A549 (cell line): Measurements from ENCODE around the gene NAV3. TPM values are rescaled to one million over a fixed set of nuclear protein-coding genes. Genes with fewer than 3 reads are reported as not detected.

ENCODE experiments used
- ATAC-seq, 2 experiments: fragments of 200-7000 bp in 1 of 2; fragments of >200 bp in 1 of 2; cut with Nextera tagmentation in 1 of 2; cut with Tn5 transposase in 1 of 2; 3 replicates each; pipeline versions ENCODE4 v1.8.0 to v1.9.1; 2018 to 2020; ENCODE audit warnings: mild to moderate bottlenecking in 1 of 2, moderate library complexity in 1 of 2
- CTCF ChIA-PET: fragments of 300-600 bp; sonication (Branson Sonifier 250); formaldehyde crosslinking; extraction: SDS; loops from one replicate; lab custom pipeline; 2021; ENCODE audit warnings: antibody characterized with exemption, inconsistent platforms; lab: Yijun Ruan, JAX
- POLR2A ChIA-PET: fragments of 350-600 bp; formaldehyde crosslinking; extraction: SDS; loops from one replicate; lab custom pipeline; 2021; ENCODE audit warnings: antibody characterized with exemption, inconsistent platforms; lab: Yijun Ruan, JAX
- DNase-seq, 2 experiments: peaks; one replicate each; pipeline versions ENCODE4 v3.0.0 to v3.0.0-alpha.2; 2011 to 2016; ENCODE audit warnings: low read depth in 1 of 2, low spot score in 1 of 2
- FAIRE-seq: peaks from 2 replicates; lab custom pipeline; 2011; peaks lifted over from hg19 to GRCh38; lab: Jason Lieb, UNC
- H3K27ac ChIP-seq, 2 experiments: fragments of >200 bp; sonication (Bioruptor Twin); formaldehyde crosslinking; 3 replicates each; pipeline ENCODE4 v1.5.1; 2016 to 2017
- H3K4me1 ChIP-seq: fragments of >200 bp; sonication (Bioruptor Twin); formaldehyde crosslinking; 3 replicates; pipeline ENCODE4 v1.6.1; 2016
- H3K4me2 ChIP-seq: fragments of >200 bp; sonication (Bioruptor Twin); formaldehyde crosslinking; 3 replicates; pipeline ENCODE4 v1.6.1; 2016
- H3K4me3 ChIP-seq: fragments of >200 bp; sonication (Bioruptor Twin); formaldehyde crosslinking; 3 replicates; pipeline ENCODE4 v1.5.1; 2016
- H3K9me3 ChIP-seq: fragments of >200 bp; sonication (Bioruptor Twin); formaldehyde crosslinking; 3 replicates; pipeline ENCODE4 v1.6.1; 2016
- CBX2 ChIP-seq: fragments of 200-600 bp; sonication (generic); IDR thresholded peaks from 2 replicates; pipeline ENCODE4 v1.6.1; 2016; ENCODE audit warnings: low read depth, mild to moderate bottlenecking, borderline replicate concordance
- CEBPB ChIP-seq, 2 experiments: fragments of >200 bp in 1 of 2; sonication (Bioruptor Twin) in 1 of 2; formaldehyde crosslinking in 1 of 2; IDR thresholded peaks; 2 replicates each; pipeline ENCODE4 v1.6.1; 2012 to 2016
- CHD2 ChIP-seq: fragments of 150-350 bp; IDR thresholded peaks from 2 replicates; pipeline ENCODE4 v1.6.1; 2014; ENCODE audit warnings: low read length; ENCODE audit not compliant: partially characterized antibody
- CHD4 ChIP-seq: fragments of 200-600 bp; sonication (generic); IDR thresholded peaks from 2 replicates; pipeline ENCODE4 v1.6.1; 2016; ENCODE audit warnings: antibody characterized with exemption, mild to moderate bottlenecking, borderline replicate concordance
- ELK1 ChIP-seq: fragments of 150-350 bp; IDR thresholded peaks from 2 replicates; pipeline ENCODE4 v1.6.1; 2014; ENCODE audit warnings: low read depth, mild to moderate bottlenecking, low read length
- ESRRA ChIP-seq: fragments of 150-350 bp; IDR thresholded peaks from 2 replicates; pipeline ENCODE4 v1.6.1; 2014; ENCODE audit warnings: mild to moderate bottlenecking, low read length, borderline replicate concordance
- GATA3 ChIP-seq: IDR thresholded peaks from 2 replicates; pipeline ENCODE4 v1.6.1; 2012; ENCODE audit warnings: borderline replicate concordance
- MAX ChIP-seq: IDR thresholded peaks from 2 replicates; pipeline ENCODE4 v1.6.1; 2012
- MYC ChIP-seq: IDR thresholded peaks from 2 replicates; pipeline ENCODE4 v1.6.1; 2012; ENCODE audit warnings: mild to moderate bottlenecking, inconsistent platforms, low read length, improper control_type of control experiment, borderline replicate concordance
- PBX3 ChIP-seq: IDR thresholded peaks from 2 replicates; pipeline ENCODE4 v1.6.1; 2012
- POLR2A ChIP-seq: IDR thresholded peaks from 2 replicates; pipeline ENCODE4 v1.6.1; 2012; ENCODE audit warnings: mild to moderate bottlenecking, low read length
- RARB ChIP-seq: fragments of 250-450 bp; sonication (Bioruptor Pico); IDR thresholded peaks from 2 replicates; pipeline ENCODE4 v1.8.0; 2021; ENCODE audit warnings: mild to moderate bottlenecking, moderate library complexity
- RFX5 ChIP-seq: fragments of 450-650 bp; IDR thresholded peaks from 2 replicates; pipeline ENCODE4 v1.7.1; 2014; ENCODE audit warnings: antibody characterized with exemption, mild to moderate bottlenecking, moderate library complexity
- SMC3 ChIP-seq: fragments of >200 bp; sonication (Bioruptor Twin); formaldehyde crosslinking; IDR thresholded peaks from 3 replicates; pipeline ENCODE4 v1.6.1; 2018; ENCODE audit warnings: inconsistent platforms
- TFCP2L1 ChIP-seq: fragments of 250-450 bp; sonication (Bioruptor Pico); IDR thresholded peaks from 2 replicates; pipeline ENCODE4 v1.5.0; 2021; ENCODE audit warnings: mild to moderate bottlenecking
- ZFP36 ChIP-seq: fragments of 450-650 bp; IDR thresholded peaks from 2 replicates; pipeline ENCODE4 v1.6.1; 2014; ENCODE audit warnings: borderline replicate concordance; ENCODE audit not compliant: partially characterized antibody
- ZNF302 ChIP-seq: fragments of 250-450 bp; sonication (Bioruptor Pico); IDR thresholded peaks from 2 replicates; pipeline ENCODE4 v1.9.0; 2021; ENCODE audit warnings: inconsistent platforms, mild to moderate bottlenecking, moderate library complexity
- ZSCAN20 ChIP-seq: fragments of 250-450 bp; sonication (Bioruptor Pico); IDR thresholded peaks from 2 replicates; pipeline ENCODE4 v1.8.0; 2022; ENCODE audit warnings: mild to moderate bottlenecking, moderate library complexity
- WGBS: methylation state at CpG from one replicate; pipeline ENCODE4 v1.1.6; 2017; ENCODE audit errors: missing lambda C conversion rate; 5-methylcytosine and 5-hydroxymethylcytosine counted together
- polyA plus RNA-seq, 4 experiments: library from polyadenylated mRNA; depleted of rRNA in 3 of 4; stranded (reverse); fragments of >200 nt; fragmentation: RNase III in 1 of 4; extraction: RNeasy Plus Mini Kit Qiagen cat#74134 plus additional on column Dnase treatment in 1 of 4; gene quantifications; 2 replicates in 3 of 4; 3 replicates in 1 of 4; pipeline ENCODE4 v1.2.3, GENCODE V29; 2011 to 2017
- TF ChIP-seq, protein P1 (sequence below): fragments of 250-450 bp; sonication (Bioruptor Pico); IDR thresholded peaks from 2 replicates; pipeline ENCODE4 v1.5.0; 2020; ENCODE audit warnings: low read depth, mild to moderate bottlenecking, moderate library complexity
- TF ChIP-seq, protein P2 (sequence below): IDR thresholded peaks from 2 replicates; pipeline ENCODE4 v1.6.1; 2012; ENCODE audit warnings: low read depth, borderline replicate concordance

The NAV3 gene
- polyA plus RNA-seq, 2 of the 4 experiments (the other 2 are of a cell fraction) = 8.6 to 9.7 TPM

GRCh38 chr12:78232756-78233155, 402.1 kb downstream of the NAV3 start:
- no peak overlapping the region for H3K4me2 ChIP-seq
- TF ChIP-seq CBX2 (no peak), MAX (no peak), ZFP36 (no peak)
- FAIRE-seq = no peak
- no peak for DNase-seq
- ChIA-PET POLR2A (no interaction called here), CTCF (interaction anchor here (1.0 to 1.3 kb wide), 2 partner anchors 14 to 28 kb away, joined by 3 read pairs; no protein-coding TSS in a partner anchor)
- no peaks in the 10 kb centered on the region for H3K9me3 ChIP-seq
- 61% methylated on average over 3 of the region's 3 CpGs for WGBS
- ATAC-seq = no peak
- H3K27ac ChIP-seq = no peak overlapping the region
- no peak overlapping the region for H3K4me3 ChIP-seq
- H3K4me1 ChIP-seq = no peaks in the 10 kb centered on the region

- no peaks in the 10 kb centered on the region for H3K9me3 ChIP-seq
- H3K4me2 ChIP-seq = no peak overlapping the region
- ChIA-PET CTCF (no interaction called here), POLR2A (no interaction called here)
- no peak overlapping the region for H3K27ac ChIP-seq
- H3K4me1 ChIP-seq = no peaks in the 10 kb centered on the region
- TF ChIP-seq MAX (no peak), CEBPB (IDR thresholded peaks at IDR 0.05) (no peak), RFX5 (no peak), TFCP2L1 (no peak), ZSCAN20 (CRISPR knock-in tag) (no peak), RARB (CRISPR knock-in tag) (no peak), ZNF302 (no peak), ELK1 (no peak), CHD4 (no peak), SMC3 (no peak), MYC (no peak), GATA3 (no peak), ZFP36 (no peak), ESRRA (no peak), CHD2 (no peak), PBX3 (no peak), POLR2A (no peak)
- TF ChIP-seq, protein P1, sequence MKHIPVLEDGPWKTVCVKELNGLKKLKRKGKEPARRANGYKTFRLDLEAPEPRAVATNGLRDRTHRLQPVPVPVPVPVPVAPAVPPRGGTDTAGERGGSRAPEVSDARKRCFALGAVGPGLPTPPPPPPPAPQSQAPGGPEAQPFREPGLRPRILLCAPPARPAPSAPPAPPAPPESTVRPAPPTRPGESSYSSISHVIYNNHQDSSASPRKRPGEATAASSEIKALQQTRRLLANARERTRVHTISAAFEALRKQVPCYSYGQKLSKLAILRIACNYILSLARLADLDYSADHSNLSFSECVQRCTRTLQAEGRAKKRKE (CRISPR knock-in tag) = no peak
- TF ChIP-seq, protein P2, sequence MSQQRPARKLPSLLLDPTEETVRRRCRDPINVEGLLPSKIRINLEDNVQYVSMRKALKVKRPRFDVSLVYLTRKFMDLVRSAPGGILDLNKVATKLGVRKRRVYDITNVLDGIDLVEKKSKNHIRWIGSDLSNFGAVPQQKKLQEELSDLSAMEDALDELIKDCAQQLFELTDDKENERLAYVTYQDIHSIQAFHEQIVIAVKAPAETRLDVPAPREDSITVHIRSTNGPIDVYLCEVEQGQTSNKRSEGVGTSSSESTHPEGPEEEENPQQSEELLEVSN = no peak
- ATAC-seq (no peak), FAIRE-seq (no peak), DNase-seq (no peak)
- whole genome bisulfite sequencing = 68% methylated on average over 1 of the region's 1 CpG
- no peak overlapping the region for H3K4me3 ChIP-seq
Observed at GRCh38 chr12:78236264-78236663, 405.6 kb downstream of the NAV3 start.

- FAIRE-seq (no peak), ATAC-seq (no peak), DNase-seq (no peak)
- no peak for TF ChIP-seq POLR2A
- TF ChIP-seq CHD2 = no peak
- TF ChIP-seq, protein P1 (CRISPR knock-in tag) = no peak
- Histone ChIP-seq H3K4me2 (no peak overlapping the region), H3K27ac (no peak overlapping the region), H3K4me3 (no peak overlapping the region), H3K4me1 (no peaks in the 10 kb centered on the region), H3K9me3 (no peaks in the 10 kb centered on the region)
- CTCF ChIA-PET = no interaction called here
- POLR2A ChIA-PET = no interaction called here
- 74% methylated on average over 3 of the region's 3 CpGs for WGBS
Observed at GRCh38 chr12:78239544-78239943, 408.9 kb downstream of the NAV3 start.
